ENCODE measurements around the gene ABHD11.

GRCh38 chr7:73703225-73703624 lies 35.4 kb downstream of the ABHD11 start:
- TF ChIP-seq EZH2 (IDR thresholded peaks at IDR 0.05; ENCODE audit: insufficient read depth, poor library complexity, severe bottlenecking) (no peak), EZH2phosphoT487 (IDR thresholded peaks at IDR 0.05; ENCODE audit: insufficient read depth, low read depth) (no peak)
